Measurements from ENCODE around the gene ETS2.

DNA sequence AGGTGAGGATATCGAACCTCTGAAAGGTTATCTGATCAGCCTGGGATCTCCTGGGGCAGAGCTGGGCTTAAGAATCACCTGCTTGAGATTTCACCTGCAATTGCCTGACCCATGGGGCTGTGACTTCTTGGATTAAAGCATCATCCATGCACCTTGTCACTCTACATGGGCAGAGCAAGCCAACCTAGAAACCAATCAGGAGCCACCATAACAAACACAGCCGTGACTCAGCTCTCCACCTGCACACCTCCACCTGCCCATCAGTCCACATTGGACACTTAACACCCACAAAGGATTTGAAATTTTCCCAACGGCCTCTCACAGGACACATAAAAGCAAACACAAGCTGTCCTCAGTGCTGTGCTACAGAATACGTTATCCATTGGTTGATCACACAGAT is 35.1 kb upstream of the ETS2 start:
- TF ChIP-seq CTCF (IDR thresholded peaks at IDR 0.05), result no peak
- no peak for TF ChIP-seq POLR2AphosphoS5 (IDR thresholded peaks at IDR 0.05; ENCODE audit: low read depth, low read length)
- TF ChIP-seq TCF7L2 (IDR thresholded peaks at IDR 0.05; ENCODE audit: low read depth, low read length), result no peak
- TF ChIP-seq, protein P1, sequence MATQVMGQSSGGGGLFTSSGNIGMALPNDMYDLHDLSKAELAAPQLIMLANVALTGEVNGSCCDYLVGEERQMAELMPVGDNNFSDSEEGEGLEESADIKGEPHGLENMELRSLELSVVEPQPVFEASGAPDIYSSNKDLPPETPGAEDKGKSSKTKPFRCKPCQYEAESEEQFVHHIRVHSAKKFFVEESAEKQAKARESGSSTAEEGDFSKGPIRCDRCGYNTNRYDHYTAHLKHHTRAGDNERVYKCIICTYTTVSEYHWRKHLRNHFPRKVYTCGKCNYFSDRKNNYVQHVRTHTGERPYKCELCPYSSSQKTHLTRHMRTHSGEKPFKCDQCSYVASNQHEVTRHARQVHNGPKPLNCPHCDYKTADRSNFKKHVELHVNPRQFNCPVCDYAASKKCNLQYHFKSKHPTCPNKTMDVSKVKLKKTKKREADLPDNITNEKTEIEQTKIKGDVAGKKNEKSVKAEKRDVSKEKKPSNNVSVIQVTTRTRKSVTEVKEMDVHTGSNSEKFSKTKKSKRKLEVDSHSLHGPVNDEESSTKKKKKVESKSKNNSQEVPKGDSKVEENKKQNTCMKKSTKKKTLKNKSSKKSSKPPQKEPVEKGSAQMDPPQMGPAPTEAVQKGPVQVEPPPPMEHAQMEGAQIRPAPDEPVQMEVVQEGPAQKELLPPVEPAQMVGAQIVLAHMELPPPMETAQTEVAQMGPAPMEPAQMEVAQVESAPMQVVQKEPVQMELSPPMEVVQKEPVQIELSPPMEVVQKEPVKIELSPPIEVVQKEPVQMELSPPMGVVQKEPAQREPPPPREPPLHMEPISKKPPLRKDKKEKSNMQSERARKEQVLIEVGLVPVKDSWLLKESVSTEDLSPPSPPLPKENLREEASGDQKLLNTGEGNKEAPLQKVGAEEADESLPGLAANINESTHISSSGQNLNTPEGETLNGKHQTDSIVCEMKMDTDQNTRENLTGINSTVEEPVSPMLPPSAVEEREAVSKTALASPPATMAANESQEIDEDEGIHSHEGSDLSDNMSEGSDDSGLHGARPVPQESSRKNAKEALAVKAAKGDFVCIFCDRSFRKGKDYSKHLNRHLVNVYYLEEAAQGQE (IDR thresholded peaks at IDR 0.05; ENCODE audit: insufficient read depth in 1 of 2, low read depth in 2 of 2, low read length in 1 of 2), result no peak
- no peak for TF ChIP-seq SIN3A (IDR thresholded peaks at IDR 0.05; ENCODE audit: borderline replicate concordance, insufficient read depth, low read depth, low read length)
